GM12878 (cell line): ENCODE results near the gene C11orf65. TPM values are rescaled to one million over a fixed set of nuclear protein-coding genes. Genes with fewer than 3 reads are reported as not detected.
"Not testable (repeated sequence)": the region's sequence is repeated elsewhere in the genome, so short reads cannot be mapped to it uniquely, and the experiment has no call there.

ENCODE experiments used
- ATAC-seq: fragments of 200-7000 bp; cut with Tn5 transposase; 3 replicates; pipeline ENCODE4 v1.9.1; 2020; ENCODE audit warnings: mild to moderate bottlenecking, moderate library complexity
- BruUV-seq: library from RNA; stranded (reverse); fragments of 400-500 nt; replicated peaks from 2 replicates; lab custom pipeline; 2021; lab: Mats Ljungman, UMichigan
- CTCF ChIA-PET: fragments of 300-600 bp; sonication (Branson Sonifier 250); formaldehyde crosslinking; extraction: SDS; loops from one replicate; lab custom pipeline; 2021; ENCODE audit warnings: inconsistent platforms; lab: Yijun Ruan, JAX
- POLR2A ChIA-PET: fragments of 350-600 bp; formaldehyde crosslinking; extraction: SDS; loops from one replicate; lab custom pipeline; 2021; ENCODE audit warnings: inconsistent platforms; lab: Charles Lee
- RAD21 ChIA-PET: fragments of 300-600 bp; sonication (Branson Sonifier 250); formaldehyde crosslinking; loops from one replicate; lab custom pipeline; 2023; ENCODE audit warnings: antibody characterized with exemption; ENCODE audit not compliant: unreplicated experiment; lab: Charles Lee
- SMC1A ChIA-PET: fragments of 300-600 bp; sonication (Branson Sonifier 250); formaldehyde crosslinking; loops from one replicate; lab custom pipeline; 2023; ENCODE audit not compliant: unreplicated experiment, uncharacterized antibody; lab: Charles Lee
- DNase-seq: peaks from one replicate; pipeline ENCODE4 v3.0.0-alpha.2; 2011; ENCODE audit warnings: low read depth, low spot score
- FAIRE-seq: peaks from 3 replicates; lab custom pipeline; 2011; peaks lifted over from hg19 to GRCh38; lab: Jason Lieb, UNC
- H2AFZ ChIP-seq: 2 replicates; pipeline ENCODE4 v1.6.0; 2011; ENCODE audit warnings: low read depth, low read length, control low read depth; ENCODE audit not compliant: control insufficient read depth
- H3K27ac ChIP-seq: 2 replicates; pipeline ENCODE4 v1.5.1; 2011; ENCODE audit warnings: control low read depth; ENCODE audit not compliant: control insufficient read depth, insufficient read depth
- H3K27me3 ChIP-seq, 2 experiments: replicated peaks in 1 of 2; 2 replicates each; pipeline versions ENCODE4 v1.6.0 to v1.6.1; 2011; ENCODE audit warnings: low read length in 1 of 2; ENCODE audit not compliant: control insufficient read depth in 2 of 2, insufficient read depth in 2 of 2
- H3K36me3 ChIP-seq, 2 experiments: 2 replicates each; pipeline ENCODE4 v1.5.1; 2011; ENCODE audit warnings: low read length in 1 of 2; ENCODE audit not compliant: control insufficient read depth in 2 of 2, insufficient read depth in 2 of 2
- H3K4me1 ChIP-seq: 2 replicates; pipeline ENCODE4 v1.6.1; 2011; ENCODE audit warnings: mild to moderate bottlenecking, low read length, moderate library complexity, mixed read lengths; ENCODE audit not compliant: control insufficient read depth, insufficient read depth
- H3K4me2 ChIP-seq: 2 replicates; pipeline ENCODE4 v1.6.0; 2011; ENCODE audit warnings: control low read depth; ENCODE audit not compliant: control insufficient read depth, insufficient read depth
- H3K4me3 ChIP-seq: fragments of 200-600 bp; sonication (generic); 2 replicates; pipeline ENCODE4 v1.5.1; 2016
- H3K79me2 ChIP-seq: 2 replicates; pipeline ENCODE4 v1.6.0; 2011; ENCODE audit warnings: low read length; ENCODE audit not compliant: control insufficient read depth, insufficient read depth
- H3K9ac ChIP-seq: 2 replicates; pipeline ENCODE4 v1.8.0; 2011; ENCODE audit warnings: low read length, control low read depth, mixed read lengths; ENCODE audit not compliant: control insufficient read depth, insufficient read depth
- H3K9me3 ChIP-seq: replicated peaks from 3 replicates; pipeline ENCODE4 v1.5.1; 2011; ENCODE audit warnings: mild to moderate bottlenecking, low read length; ENCODE audit not compliant: control insufficient read depth, insufficient read depth
- H4K20me1 ChIP-seq: 2 replicates; pipeline ENCODE4 v1.6.0; 2011; ENCODE audit not compliant: control insufficient read depth, insufficient read depth
- ATF7 ChIP-seq: fragments of 450-650 bp; IDR thresholded peaks from 2 replicates; pipeline ENCODE4 v1.6.1; 2016; ENCODE audit warnings: low read depth, mild to moderate bottlenecking
- CHD1 ChIP-seq: IDR thresholded peaks from 2 replicates; pipeline ENCODE4 v1.6.1; 2012; ENCODE audit warnings: low read depth, low read length, improper control_type of control experiment
- ESRRA ChIP-seq: IDR thresholded peaks from 2 replicates; pipeline ENCODE4 v1.6.1; 2012; ENCODE audit warnings: mild to moderate bottlenecking, low read length, improper control_type of control experiment
- EZH2 ChIP-seq: IDR thresholded peaks from 2 replicates; pipeline ENCODE4 v1.6.1; 2012; ENCODE audit warnings: low read depth, mild to moderate bottlenecking, control low read depth, inconsistent platforms, low read length, borderline replicate concordance; ENCODE audit not compliant: control insufficient read depth
- HDAC2 ChIP-seq: fragments of 200-600 bp; sonication (generic); IDR thresholded peaks from 2 replicates; pipeline ENCODE4 v1.6.1; 2017
- IRF4 ChIP-seq: IDR thresholded peaks from 2 replicates; pipeline ENCODE4 v1.6.1; 2011; ENCODE audit warnings: low read depth, low read length
- KAT2A ChIP-seq: conservative IDR thresholded peaks from 2 replicates; pipeline ENCODE4 v1.6.1; 2011; ENCODE audit warnings: low read depth, low read length; ENCODE audit not compliant: control insufficient read depth
- MLLT1 ChIP-seq: fragments of 450-650 bp; IDR thresholded peaks from 2 replicates; pipeline ENCODE4 v1.6.1; 2016; ENCODE audit warnings: mild to moderate bottlenecking
- POLR2AphosphoS5 ChIP-seq: IDR thresholded peaks from 2 replicates; pipeline ENCODE4 v1.6.1; 2011; ENCODE audit warnings: mild to moderate bottlenecking, low read length, inconsistent platforms
- STAT1 ChIP-seq: fragments of 450-650 bp; conservative IDR thresholded peaks from 2 replicates; pipeline ENCODE4 v1.6.1; 2014; ENCODE audit warnings: antibody characterized with exemption, mild to moderate bottlenecking
- SUZ12 ChIP-seq: fragments of 200-600 bp; sonication (generic); IDR thresholded peaks from one replicate; pipeline ENCODE4 v1.6.1; 2018; ENCODE audit warnings: antibody characterized with exemption, mild to moderate bottlenecking; ENCODE audit not compliant: unreplicated experiment
- TARDBP ChIP-seq: IDR thresholded peaks from 2 replicates; pipeline ENCODE4 v1.6.1; 2016; ENCODE audit warnings: borderline replicate concordance
- YY1 ChIP-seq: IDR thresholded peaks from 2 replicates; pipeline ENCODE4 v1.6.1; 2011; ENCODE audit warnings: low read depth, mild to moderate bottlenecking, low read length
- WGBS: methylation state at CpG from one replicate; pipeline ENCODE4 v1.1.6; 2016; ENCODE audit warnings: low lambda C conversion rate; ENCODE audit not compliant: insufficient replicate concordance, insufficient coverage; ENCODE audit errors: missing lambda C conversion rate; 5-methylcytosine and 5-hydroxymethylcytosine counted together
- in situ Hi-C: fragments of 300-500 bp; cut with MboI; formaldehyde crosslinking; loops from 9 replicates; pipeline ENCODE4 v1.14.3; 2018; ENCODE audit warnings: mixed read lengths
- intact Hi-C: fragments of 100-400 bp; cut with micrococcal nuclease; formaldehyde crosslinking; loops from one replicate; pipeline ENCODE4 v1.14.2; 2022; ENCODE audit not compliant: unreplicated experiment
- polyA plus RNA-seq, 11 experiments: library from polyadenylated mRNA; depleted of rRNA in 4 of 11; unstranded in 6 of 11; stranded (reverse) in 5 of 11; fragments of >200 nt; fragmentation: Nextera tagmentation in 4 of 11; fragmentation: Illumina TruSeq in 1 of 11; extraction: Ambion mirVana in 4 of 11; extraction: Trizol in 1 of 11; gene quantifications; 1 replicate in 1 of 11; 2 replicates in 10 of 11; pipeline versions ENCODE4 v1.2.1 to v1.2.3, GENCODE V29; 2011 to 2016; ENCODE audit warnings: inconsistent platforms in 2 of 11, missing spikeins in 2 of 11, low read depth in 1 of 11
- total RNA-seq, 4 experiments: library from RNA; depleted of rRNA in 3 of 4; stranded (reverse); fragments of >200 nt in 3 of 4; fragmentation: Illumina TruSeq in 1 of 4; extraction: Trizol in 1 of 4; gene quantifications; 2 replicates each; pipeline versions ENCODE4 v1.2.1 to v1.2.3, GENCODE V29; 2013 to 2021
- TF ChIP-seq, protein P1 (sequence below): fragments of 450-650 bp; IDR thresholded peaks from 2 replicates; pipeline ENCODE4 v1.6.1; 2017; ENCODE audit warnings: mild to moderate bottlenecking, moderate library complexity

C11orf65 gene
- total and polyA plus RNA-seq, 10 of the 15 experiments (the other 5 are each of a cell fraction or from before 2014, with no cell fraction given): 0.71 to 2.0 (median 1.2) TPM

GRCh38 chr11:108441445-108441844, 25.9 kb downstream of the C11orf65 start:
- not testable (repeated sequence) for DNase-seq, BruUV-seq

GRCh38 chr11:108436594-108436993, 30.7 kb downstream of the C11orf65 start:
- Histone ChIP-seq H2AFZ (no peak overlapping the region), H3K9me3 (no peaks in the 10 kb centered on the region; the same call in 2 of the 3 replicates), H3K79me2 (no peaks in the 10 kb centered on the region), H3K36me3 (no peaks in the 10 kb centered on the region), H3K4me2 (no peak overlapping the region), H3K4me3 (no peak overlapping the region), H3K4me1 (no peaks in the 10 kb centered on the region; the same call in 1 of the 2 replicates), H3K9ac (no peak overlapping the region), H4K20me1 (no peaks in the 10 kb centered on the region), H3K27ac (no peak overlapping the region), H3K27me3 (no peaks in the 10 kb centered on the region)
- SMC1A ChIA-PET: no interaction called here
- CTCF ChIA-PET: no interaction called here
- DNase-seq (no peak), ATAC-seq (no peak), FAIRE-seq (no peak)
- RAD21 ChIA-PET: no interaction called here
- BruUV-seq: no TSS peak
- POLR2A ChIA-PET: no interaction called here
- WGBS: 100% methylated on average over 2 of the region's 2 CpGs
- in situ Hi-C loops (no loop called here), intact Hi-C loops (no loop called here)
- no peak for TF ChIP-seq IRF4
- no peak for TF ChIP-seq KAT2A
- TF ChIP-seq TARDBP: no peak
- TF ChIP-seq HDAC2: no peak
- no peak for TF ChIP-seq POLR2AphosphoS5
- TF ChIP-seq CHD1: no peak
- TF ChIP-seq, protein P1, sequence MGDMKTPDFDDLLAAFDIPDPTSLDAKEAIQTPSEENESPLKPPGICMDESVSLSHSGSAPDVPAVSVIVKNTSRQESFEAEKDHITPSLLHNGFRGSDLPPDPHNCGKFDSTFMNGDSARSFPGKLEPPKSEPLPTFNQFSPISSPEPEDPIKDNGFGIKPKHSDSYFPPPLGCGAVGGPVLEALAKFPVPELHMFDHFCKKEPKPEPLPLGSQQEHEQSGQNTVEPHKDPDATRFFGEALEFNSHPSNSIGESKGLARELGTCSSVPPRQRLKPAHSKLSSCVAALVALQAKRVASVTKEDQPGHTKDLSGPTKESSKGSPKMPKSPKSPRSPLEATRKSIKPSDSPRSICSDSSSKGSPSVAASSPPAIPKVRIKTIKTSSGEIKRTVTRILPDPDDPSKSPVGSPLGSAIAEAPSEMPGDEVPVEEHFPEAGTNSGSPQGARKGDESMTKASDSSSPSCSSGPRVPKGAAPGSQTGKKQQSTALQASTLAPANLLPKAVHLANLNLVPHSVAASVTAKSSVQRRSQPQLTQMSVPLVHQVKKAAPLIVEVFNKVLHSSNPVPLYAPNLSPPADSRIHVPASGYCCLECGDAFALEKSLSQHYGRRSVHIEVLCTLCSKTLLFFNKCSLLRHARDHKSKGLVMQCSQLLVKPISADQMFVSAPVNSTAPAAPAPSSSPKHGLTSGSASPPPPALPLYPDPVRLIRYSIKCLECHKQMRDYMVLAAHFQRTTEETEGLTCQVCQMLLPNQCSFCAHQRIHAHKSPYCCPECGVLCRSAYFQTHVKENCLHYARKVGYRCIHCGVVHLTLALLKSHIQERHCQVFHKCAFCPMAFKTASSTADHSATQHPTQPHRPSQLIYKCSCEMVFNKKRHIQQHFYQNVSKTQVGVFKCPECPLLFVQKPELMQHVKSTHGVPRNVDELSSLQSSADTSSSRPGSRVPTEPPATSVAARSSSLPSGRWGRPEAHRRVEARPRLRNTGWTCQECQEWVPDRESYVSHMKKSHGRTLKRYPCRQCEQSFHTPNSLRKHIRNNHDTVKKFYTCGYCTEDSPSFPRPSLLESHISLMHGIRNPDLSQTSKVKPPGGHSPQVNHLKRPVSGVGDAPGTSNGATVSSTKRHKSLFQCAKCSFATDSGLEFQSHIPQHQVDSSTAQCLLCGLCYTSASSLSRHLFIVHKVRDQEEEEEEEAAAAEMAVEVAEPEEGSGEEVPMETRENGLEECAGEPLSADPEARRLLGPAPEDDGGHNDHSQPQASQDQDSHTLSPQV: no peak
- no peak for TF ChIP-seq YY1
- TF ChIP-seq MLLT1: no peak
- no peak for TF ChIP-seq ATF7
- no peak for TF ChIP-seq ESRRA
- TF ChIP-seq STAT1: no peak
- TF ChIP-seq EZH2: no peak
- TF ChIP-seq SUZ12: no peak

More at GRCh38 chr11:108441445-108441844, 25.9 kb downstream of the C11orf65 start:
- H3K79me2 ChIP-seq, FAIRE-seq, H3K9me3 ChIP-seq, ATAC-seq, H3K9ac ChIP-seq, H4K20me1 ChIP-seq, H3K4me2 ChIP-seq, H3K36me3 ChIP-seq, RAD21 ChIA-PET, POLR2A ChIA-PET, H3K27me3 ChIP-seq, H3K27ac ChIP-seq, H3K4me1 ChIP-seq, H2AFZ ChIP-seq, in situ Hi-C loops, H3K4me3 ChIP-seq, intact Hi-C loops, CTCF ChIA-PET: not testable (repeated sequence)
- SMC1A ChIA-PET: interaction anchor here (0.6 to 0.8 kb wide), 2 partner anchors 414 to 589 kb away, joined by 3 to 4 read pairs; no protein-coding TSS in a partner anchor
- 66% methylated on average over 4 of the region's 4 CpGs for WGBS
